Uterus (tissue), 4 donors: ENCODE measurements around the gene DNM3. TPM values are rescaled to one million over a fixed set of nuclear protein-coding genes. Genes with fewer than 3 reads are reported as not detected.
A peak's percentile ranks its signal among the peaks of the same experiment; 100 is the strongest.

ENCODE experiments used
- DNase-seq, 2 donors: peaks; one replicate each; pipeline ENCODE4 v3.0.0-alpha.2; 2019 to 2020
- H3K27ac ChIP-seq, 2 donors: fragments of 200-600 bp; sonication (generic); 1 replicate in 1 of 2; 2 replicates in 1 of 2; pipeline ENCODE4 v1.5.1; 2016 to 2018
- H3K27me3 ChIP-seq, 2 donors: fragments of 200-600 bp; sonication (generic); one replicate each; pipeline ENCODE4 v1.5.1; 2018 to 2019; ENCODE audit warnings: control low read depth in 1 of 2
- H3K36me3 ChIP-seq, 2 donors: fragments of 200-600 bp; sonication (generic); one replicate each; pipeline ENCODE4 v1.5.1; 2019; ENCODE audit warnings: control low read depth in 1 of 2
- H3K4me1 ChIP-seq, 2 donors: fragments of 200-600 bp; sonication (generic); one replicate each; pipeline ENCODE4 v1.5.1; 2018 to 2019; ENCODE audit warnings: control low read depth in 1 of 2
- H3K4me3 ChIP-seq, 2 donors: fragments of 200-600 bp; sonication (generic); 1 replicate in 1 of 2; 2 replicates in 1 of 2; pipeline ENCODE4 v1.5.1; 2018 to 2019; ENCODE audit warnings: mild to moderate bottlenecking in 1 of 2
- H3K9me3 ChIP-seq, 2 donors: fragments of 200-600 bp; sonication (generic); one replicate each; pipeline ENCODE4 v1.5.1; 2019; ENCODE audit warnings: control low read depth in 1 of 2
- CTCF ChIP-seq, 4 experiments: fragments of 200-600 bp in 2 of 4; fragments of 450-650 bp in 2 of 4; sonication (generic) in 2 of 4; IDR thresholded peaks; one replicate each; pipeline ENCODE4 v1.5.1; 2016 to 2019; ENCODE audit warnings: antibody characterized with exemption in 4 of 4, mild to moderate bottlenecking in 2 of 4, moderate library complexity in 1 of 4
- POLR2A ChIP-seq, 2 donors: fragments of 450-650 bp; IDR thresholded peaks; one replicate each; pipeline ENCODE4 v1.6.1; 2016; ENCODE audit warnings: antibody characterized with exemption in 2 of 2, mild to moderate bottlenecking in 1 of 2, moderate library complexity in 1 of 2
- intact Hi-C: fragments of 100-400 bp; cut with DNase I; formaldehyde crosslinking; loops from one replicate; pipeline ENCODE4 v1.15.1; 2023; ENCODE audit warnings: low total_unique reads
- total RNA-seq, 4 donors: library from RNA; depleted of rRNA in 3 of 4; stranded (reverse); fragments of >200 nt in 3 of 4; gene quantifications; one replicate each; pipeline versions ENCODE4 v1.1.0 to v1.2.4, GENCODE V29; 2014 to 2023
- donor health status: DM: yes; HTN: yes; CAD: no.

DNM3 gene
- total RNA-seq, 4 donors from 2014 or later = 4.7 to 49.2 (median 14.6) TPM

GRCh38 chr1:171800851-171801250 lies 40.4 kb upstream of the DNM3 start:
- Histone ChIP-seq H3K27ac (no peak overlapping the region), H3K36me3 (no peaks in the 10 kb centered on the region), H3K4me3 (no peak overlapping the region), H3K9me3 (no peaks in the 10 kb centered on the region), H3K27me3 (no peaks in the 10 kb centered on the region), H3K4me1 (no peaks in the 10 kb centered on the region)
- TF ChIP-seq CTCF (IDR thresholded peaks at IDR 0.05) (no peak), POLR2A (IDR thresholded peaks at IDR 0.05) (no peak)
- no peak for DNase-seq
- intact Hi-C loops = loop anchor here (5.0 kb wide), 1 partner anchor 186 kb away; no protein-coding TSS in a partner anchor

GRCh38 chr1:171801487-171801891 lies 39.8 kb upstream of the DNM3 start:
- H3K4me3 ChIP-seq = no peak overlapping the region
- H3K27me3 ChIP-seq = no peaks in the 10 kb centered on the region
- no peak for DNase-seq
- H3K27ac ChIP-seq = no peak overlapping the region
- no peaks in the 10 kb centered on the region for H3K9me3 ChIP-seq
- intact Hi-C loops = loop anchor here (5.0 kb wide), 1 partner anchor 186 kb away; no protein-coding TSS in a partner anchor
- no peaks in the 10 kb centered on the region for H3K36me3 ChIP-seq
- TF ChIP-seq CTCF (IDR thresholded peaks at IDR 0.05) (peak; percentile 68 to 77 (median 76)), POLR2A (IDR thresholded peaks at IDR 0.05) (no peak)
- no peaks in the 10 kb centered on the region for H3K4me1 ChIP-seq

GRCh38 chr1:171802207-171802606 lies 39.1 kb upstream of the DNM3 start:
- Histone ChIP-seq H3K27me3 (no peaks in the 10 kb centered on the region), H3K9me3 (no peaks in the 10 kb centered on the region), H3K4me1 (no peaks in the 10 kb centered on the region), H3K36me3 (no peaks in the 10 kb centered on the region), H3K4me3 (no peak overlapping the region), H3K27ac (no peak overlapping the region)
- no peak for DNase-seq
- intact Hi-C loops = loop anchor here (5.0 kb wide), 1 partner anchor 185 kb away; no protein-coding TSS in a partner anchor
- no peak for TF ChIP-seq CTCF (IDR thresholded peaks at IDR 0.05)
- TF ChIP-seq POLR2A (IDR thresholded peaks at IDR 0.05) = no peak

GRCh38 chr1:171803045-171803444 lies 38.3 kb upstream of the DNM3 start:
- H3K36me3 ChIP-seq = no peaks in the 10 kb centered on the region

More at GRCh38 chr1:171803045-171803444, 38.3 kb upstream of the DNM3 start:
- TF ChIP-seq POLR2A (IDR thresholded peaks at IDR 0.05) (no peak), CTCF (IDR thresholded peaks at IDR 0.05) (no peak)
- DNase-seq = peak in 1 of 2 donors; percentile 36
- H3K4me1 ChIP-seq = no peaks in the 10 kb centered on the region
- H3K9me3 ChIP-seq = no peaks in the 10 kb centered on the region
- no peak overlapping the region for H3K27ac ChIP-seq
- intact Hi-C loops = loop anchor here (5.0 kb wide), 1 partner anchor 184 kb away; no protein-coding TSS in a partner anchor
- no peak overlapping the region for H3K4me3 ChIP-seq
- no peaks in the 10 kb centered on the region for H3K27me3 ChIP-seq
